NCI-H1694 treated with DMSO at 0.1 percent for 48 hours (cell line): ENCODE data around the gene HSPB9.
"Not testable (repeated sequence)": the region's sequence is repeated elsewhere in the genome, so short reads cannot be mapped to it uniquely, and the experiment has no call there.

Experiments used
- DNase-seq: peaks from one replicate; lab custom pipeline; 2025; lab: John Stamatoyannopoulos, UW

HSPB9 gene

DNA sequence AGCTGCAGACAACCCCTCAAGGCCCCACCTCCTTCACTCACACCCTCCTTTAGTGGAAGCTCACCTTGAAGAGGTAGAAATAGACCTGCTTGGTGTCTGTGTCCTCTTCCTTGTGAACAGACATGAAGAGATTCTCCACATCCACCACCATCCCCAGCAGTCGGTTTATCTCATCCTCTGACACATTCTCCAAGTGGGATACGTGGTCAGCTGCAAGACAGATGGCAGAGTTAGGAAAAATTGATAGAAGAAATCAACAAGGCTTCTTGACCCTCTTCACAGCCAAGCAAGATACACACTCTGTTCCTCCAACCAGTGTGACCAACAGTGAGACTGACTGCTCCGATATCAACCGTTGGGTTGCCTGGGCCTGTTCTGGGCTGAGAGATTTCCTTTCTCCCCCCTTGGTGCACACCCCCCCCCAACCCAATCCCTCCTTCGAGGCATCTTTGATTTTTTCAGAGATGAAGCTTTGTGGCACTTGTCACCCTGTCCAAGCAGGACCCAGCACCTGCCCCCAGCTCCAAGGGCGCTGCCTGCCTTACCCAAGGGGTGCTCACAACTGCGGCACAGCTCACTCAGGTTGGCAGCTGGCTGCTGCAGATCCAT is 2.3 kb upstream of the HSPB9 start:
- DNase-seq = no peak

DNA sequence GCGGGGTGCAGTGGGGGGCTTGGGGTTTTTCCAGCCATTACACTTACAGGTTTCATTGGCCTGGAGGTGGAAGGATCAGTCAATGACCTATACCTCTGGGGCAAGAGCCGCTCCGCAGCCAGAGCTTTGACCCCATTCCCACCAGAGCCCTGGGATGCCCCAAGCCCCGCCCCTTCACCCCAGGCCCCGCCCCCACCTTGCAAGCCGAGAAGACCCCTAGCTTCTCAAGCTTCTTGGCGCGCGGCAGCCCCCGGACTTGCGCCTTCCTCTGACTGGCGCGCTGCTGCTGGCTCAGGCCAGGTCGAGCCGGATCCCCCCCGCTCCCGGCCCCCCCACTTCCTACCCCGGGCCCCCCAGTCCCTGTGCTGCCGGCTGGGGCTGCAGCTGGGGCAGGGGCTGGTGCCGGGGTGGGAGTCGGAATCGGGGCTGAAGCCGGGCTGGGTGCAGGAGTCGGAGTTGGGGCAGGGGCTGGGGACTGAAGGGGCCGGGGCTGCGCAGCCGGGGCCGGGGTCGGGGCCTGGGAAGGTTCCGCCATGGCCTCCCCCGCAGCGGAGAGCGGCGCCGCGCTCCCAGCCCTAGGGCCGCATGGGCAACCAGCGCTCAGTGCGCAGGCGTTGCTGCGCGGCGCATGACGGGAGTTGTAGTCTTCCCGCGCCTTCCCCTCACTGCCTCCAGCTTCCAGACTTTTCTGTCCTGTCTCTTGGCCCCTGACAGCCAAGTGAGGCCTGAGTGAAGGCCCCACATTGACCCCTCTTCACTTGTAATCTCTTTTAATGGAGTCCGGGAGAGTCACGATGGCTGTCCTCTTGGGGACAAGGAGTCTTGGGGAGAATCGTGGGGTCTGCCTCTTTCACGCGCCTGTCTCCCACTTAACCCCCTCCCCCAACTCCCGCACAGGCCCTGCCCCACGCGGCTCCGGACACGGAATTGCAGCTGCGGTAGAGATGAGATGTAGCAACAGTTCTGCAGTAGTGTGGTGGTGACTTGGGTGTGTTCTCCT is 1.5 kb upstream of the HSPB9 start, which contains the start of gene KAT2A:
Gene KAT2A, minus strand, starts transcription at position 598 of the 1,000 bp plus-strand sequence. Its CDS starts 63 bp downstream, at position 535.
- DNase-seq = peak; percentile 62

DNA sequence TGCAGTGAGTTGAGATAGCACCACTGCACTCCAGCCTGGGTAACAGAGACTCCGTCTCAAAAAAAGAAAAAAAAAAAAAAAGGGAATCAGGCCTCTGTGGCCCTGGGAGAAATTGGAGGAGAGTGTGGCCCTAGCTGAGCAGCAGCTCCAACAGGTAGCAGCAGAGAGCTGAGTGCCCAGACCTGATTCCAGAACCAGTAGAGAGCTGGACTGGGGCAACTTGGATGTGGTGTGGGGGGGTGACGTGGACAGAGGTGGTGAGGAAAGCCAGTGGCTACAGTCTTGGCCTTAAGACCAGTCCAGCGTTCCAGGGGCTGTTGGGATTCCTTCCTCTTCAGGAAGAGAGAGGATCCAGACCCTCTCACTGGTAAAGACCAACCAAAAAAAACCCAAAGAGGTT is 1.7 kb downstream of the HSPB9 start:
- no peak for DNase-seq

DNA sequence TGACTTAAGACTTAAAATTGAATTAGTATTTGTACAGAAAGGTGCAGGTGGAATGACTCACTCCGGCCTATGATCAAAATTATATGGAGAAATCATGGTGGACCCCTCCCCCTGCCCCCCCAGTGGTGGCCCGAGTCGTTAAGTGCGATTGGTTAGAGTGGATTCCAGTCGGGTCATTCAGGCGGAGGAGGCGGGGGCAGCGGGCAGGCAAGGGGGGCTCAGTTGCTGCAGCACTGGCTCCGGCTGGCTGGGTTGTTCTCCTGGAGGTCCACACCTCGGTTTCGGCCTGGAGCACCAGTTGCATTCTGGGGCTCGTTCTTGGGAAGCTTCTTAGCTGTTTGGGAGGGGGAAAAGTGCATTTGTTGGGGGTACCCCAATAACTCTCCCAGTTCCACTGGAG is 3.0 kb downstream of the HSPB9 start:
- no peak for DNase-seq

DNA sequence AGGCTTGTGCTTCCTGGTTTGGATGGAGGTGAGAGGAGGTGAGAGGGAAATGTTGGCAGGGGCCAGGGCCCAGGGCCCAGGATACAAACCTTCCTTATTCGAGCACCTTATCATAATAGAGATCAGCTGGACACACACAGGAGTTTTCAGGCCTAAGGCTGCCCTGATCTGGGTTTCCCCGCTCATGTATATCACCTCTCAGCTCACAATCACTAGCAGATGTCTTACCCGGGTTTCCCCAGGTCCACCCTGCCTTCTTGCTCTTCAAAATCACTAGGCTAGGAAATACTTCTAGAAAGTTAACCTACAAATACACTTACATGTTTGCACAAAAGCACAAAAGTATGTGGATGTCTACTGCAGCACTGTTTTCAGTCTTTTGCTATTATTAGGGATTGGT is 4.2 kb downstream of the HSPB9 start:
- DNase-seq = no peak

DNA sequence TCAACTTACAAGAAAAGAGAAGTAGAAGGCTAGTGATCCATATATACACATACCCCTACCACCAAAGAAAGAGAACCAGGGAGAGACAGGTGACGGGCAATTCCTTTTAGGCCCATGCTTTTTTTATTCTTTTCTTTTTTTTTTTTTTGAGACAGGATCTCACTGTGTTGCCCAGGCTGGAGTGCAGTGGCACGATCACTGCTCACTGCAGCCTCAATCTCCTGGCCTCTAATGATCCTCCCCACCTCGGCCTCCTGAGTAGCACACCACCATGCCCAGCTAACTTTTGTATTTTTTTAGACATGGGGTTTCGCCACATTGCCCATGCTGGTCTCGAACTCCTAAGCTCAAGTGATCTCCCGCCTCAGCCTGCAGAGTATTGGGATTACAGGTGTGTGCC is 4.8 kb downstream of the HSPB9 start:
- no peak for DNase-seq

DNA sequence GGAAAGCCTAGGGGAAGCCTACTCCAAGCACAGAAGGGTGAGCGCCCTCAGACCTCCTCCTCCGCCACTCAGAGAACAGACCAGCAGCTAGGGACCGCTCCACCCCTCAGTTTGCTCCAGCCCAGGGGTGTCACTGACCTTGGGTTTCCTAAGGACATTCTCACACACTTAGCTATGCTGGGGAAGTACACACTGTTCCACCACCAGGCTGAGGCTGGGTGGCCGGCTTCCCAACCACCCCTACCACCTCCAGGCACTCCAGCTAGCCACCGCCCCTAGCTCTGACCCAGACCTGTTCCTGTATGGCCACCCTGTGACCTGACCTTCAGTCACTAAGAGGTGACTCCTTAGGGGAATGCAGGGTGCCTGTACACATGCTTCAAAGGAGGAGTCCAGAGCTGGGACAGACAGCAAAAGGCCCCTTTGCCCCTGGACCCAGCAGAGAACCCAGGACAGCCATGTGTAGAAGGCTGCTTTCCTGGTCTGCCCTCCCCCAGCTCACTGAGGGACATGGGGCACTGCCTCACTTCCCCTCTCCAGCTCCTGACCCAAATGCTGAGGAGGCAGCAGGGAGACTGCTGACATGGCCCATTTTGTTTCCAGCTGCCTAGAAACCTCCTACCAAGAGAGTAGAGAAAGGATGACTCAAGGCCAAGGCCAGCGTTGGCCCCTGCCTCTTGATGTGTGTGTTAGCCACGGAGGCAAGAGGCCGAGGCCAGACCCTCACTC is 6.7 kb downstream of the HSPB9 start:
- no peak for DNase-seq

DNA sequence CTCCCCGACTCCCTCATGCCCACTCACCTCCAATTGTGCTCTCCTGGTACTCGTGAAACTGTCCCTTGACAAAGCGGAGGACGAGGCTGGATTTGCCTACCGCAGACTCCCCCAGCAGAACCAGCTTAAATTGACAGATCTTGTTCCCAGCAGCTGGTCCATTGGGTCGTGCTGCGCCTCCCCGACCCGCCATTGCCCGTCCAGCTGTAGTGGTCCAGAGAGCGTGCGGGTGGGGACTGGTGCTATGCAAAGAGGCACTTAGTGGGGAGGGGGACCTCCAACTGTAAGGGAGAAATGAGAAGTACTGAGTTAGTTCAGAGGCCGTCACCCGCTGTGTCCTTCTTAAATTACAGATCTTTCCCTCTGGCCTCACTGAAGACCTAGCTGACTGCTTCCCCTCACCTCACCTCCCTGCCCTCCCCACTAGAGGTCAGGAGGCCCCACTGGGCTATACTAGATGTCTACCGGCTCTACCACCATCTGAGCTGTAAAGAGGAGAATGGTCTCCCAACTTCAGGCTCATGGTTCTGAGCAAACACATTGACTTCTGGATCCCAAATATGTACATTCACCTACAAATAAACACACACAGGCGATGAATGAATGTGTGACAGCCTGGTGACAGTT is 7.8 kb downstream of the HSPB9 start:
- DNase-seq = no peak

DNA sequence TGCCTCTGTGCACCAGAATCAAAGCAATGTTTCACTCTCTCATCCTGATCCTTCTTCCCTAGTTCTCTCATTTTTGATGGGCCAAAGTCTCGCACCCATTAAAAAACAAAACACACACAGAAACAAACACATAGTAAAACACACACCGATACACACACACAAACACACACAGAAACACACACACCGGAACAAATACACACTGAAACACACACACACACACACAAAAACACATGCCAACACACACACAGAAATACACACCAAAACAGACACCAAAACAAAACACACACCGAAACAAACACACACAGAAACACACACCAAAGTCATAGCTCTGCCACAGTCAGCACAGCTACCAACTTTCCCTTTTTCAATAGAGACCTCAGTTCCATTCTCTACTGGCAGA is 8.6 kb downstream of the HSPB9 start:
- DNase-seq = no peak

DNA sequence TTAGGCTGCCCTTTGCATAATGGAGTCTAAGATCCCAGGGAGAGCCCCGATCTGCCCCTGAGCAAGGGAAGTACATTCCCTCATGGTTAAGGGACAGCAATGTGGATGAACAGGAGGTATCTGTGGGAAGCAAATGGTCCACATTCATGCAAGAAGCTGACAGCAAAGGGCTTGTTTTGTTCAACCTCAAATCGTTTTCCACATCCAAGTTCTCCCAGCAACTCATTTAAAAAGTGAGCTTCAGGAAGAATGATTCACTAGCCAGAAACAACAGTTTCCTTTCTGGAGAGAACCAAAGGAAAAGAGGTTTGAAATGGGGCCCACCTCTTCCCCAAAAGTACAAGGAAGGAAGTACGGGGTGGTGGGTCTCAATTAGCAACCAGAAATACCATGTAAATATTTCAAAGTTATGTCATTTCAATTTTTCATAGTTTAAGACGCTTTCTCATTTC is 9.4 kb downstream of the HSPB9 start:
- no peak for DNase-seq

DNA sequence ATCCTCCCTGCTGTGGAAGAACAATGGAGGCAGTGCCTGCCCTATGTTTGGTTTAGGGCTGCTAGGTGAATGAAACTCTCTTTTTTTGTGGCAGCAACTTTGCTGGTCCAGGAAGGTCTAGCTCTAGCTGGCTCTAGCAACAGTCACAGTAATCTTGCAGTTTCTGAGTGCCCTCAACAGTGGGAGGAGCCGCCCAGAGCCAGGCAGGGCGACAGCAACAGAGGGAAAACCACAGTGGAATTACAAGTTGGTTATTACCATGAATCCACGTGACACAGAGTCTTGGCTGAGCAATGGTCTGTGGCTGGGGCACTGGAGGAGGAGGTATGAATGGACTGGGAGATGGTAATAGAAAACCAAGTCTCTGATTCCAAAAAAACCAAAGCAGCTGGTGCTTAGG is 10.3 kb downstream of the HSPB9 start:
- DNase-seq = no peak

DNA sequence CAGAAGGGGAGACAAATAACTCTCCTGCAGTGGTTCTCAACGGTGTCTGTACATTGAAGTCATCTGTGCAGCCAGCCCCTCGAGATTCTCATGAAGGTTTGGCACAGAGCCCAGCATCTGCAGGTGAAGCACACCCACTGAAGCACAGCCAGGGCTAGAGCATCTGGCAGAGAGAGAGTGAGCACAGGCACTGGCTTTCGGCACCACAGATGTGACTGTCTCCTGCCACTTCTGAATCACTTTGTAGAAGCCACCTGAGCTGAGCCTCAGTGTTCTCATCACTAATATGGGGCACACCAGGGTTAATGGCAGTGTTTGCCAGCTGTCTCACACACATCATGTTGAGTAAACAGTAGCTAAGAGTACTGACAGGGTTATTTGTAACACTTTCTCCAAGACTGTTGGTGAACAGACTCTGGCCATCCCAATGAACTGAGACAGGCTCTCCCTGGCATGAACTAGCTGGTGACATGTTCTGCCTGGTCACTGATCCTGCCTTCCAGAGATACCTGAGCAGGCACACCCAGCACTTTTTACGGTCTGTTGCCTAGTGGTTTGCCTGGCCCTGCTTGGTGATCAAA is 10.9 kb downstream of the HSPB9 start:
- peak; percentile 37 for DNase-seq

DNA sequence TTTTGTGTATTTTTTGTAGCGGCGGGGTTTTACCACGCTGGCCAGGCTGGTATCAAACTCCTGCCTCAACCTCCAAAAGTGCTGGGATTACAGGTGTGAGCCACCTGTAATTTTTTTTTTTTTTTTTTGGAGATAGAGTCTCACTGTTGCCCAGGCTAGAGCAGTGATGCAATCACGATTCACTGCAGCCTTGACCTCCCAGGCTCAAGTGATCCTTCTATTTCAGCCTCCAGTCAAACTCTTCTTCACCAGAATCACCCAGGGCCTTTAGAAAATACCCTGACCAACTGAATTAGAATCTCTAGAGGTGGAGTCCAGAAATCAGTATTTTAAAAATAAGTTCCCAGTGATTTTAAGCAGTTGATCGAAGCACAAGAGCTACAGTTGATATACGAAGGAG is 12.5 kb downstream of the HSPB9 start:
- no peak for DNase-seq

DNA sequence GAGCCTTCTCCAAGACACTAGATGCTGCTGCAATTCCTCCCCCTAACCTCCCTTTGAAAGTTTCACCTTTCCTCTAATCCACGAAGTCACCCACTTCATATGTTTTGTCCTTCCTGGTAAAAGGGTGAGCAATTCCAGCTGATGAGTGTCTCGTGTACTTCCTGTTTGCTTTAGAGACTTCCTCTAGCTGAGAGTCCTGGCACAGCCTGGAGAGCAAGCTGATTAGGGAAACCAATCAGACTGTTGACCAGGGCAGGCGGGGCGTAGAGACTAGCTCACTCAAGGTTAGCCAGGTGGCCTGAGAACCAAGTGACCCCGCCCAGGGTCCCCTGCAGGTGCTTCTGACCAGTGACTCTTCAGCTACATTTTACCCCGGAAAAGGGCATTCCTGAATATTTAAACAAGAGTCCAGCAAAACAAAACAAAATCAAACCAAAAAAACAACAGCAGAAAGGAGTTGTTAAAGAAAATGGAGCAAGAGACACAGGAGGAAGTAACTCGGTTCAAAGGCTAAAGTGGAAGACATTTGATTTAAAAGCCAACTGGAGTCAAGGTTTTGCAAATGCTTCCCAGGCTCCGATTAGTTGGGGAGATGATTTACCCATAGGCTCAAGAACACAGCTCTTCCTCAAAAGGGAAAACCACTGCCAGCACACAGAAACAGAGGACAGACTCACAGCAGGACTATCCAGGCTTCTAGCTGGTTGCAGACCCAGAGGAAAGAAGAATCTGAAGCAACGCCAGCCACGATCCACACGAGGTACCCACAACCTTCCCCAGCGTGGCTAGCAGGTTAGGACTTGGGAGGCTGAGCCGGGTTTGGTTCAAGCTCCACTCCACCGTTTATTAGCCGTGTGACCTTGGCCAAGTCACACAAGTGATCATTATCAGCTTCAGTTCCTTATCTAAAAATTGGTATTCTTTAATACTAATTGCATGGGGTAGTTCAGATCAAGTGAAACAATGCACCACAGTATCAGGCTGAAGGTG is 13.4 kb downstream of the HSPB9 start:
- no peak for DNase-seq

DNA sequence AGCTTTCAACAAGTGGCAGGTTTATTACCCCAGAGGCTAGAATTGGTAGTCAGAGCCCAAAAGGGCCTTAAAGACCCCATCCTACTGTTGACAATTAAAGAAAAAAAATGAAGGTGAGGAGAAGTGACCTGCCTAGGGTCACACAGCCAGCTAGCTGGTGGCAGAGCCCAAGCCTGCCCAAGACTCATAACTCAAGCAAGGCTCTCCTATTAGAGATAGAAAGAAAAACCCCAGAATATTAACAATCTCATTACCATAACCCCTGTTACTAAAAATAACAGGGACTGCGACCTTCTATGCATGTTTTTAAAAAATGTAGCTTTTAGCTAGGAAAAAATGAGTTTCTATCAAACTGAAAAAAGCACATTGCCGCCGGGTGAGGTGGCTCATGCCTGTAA is 14.0 kb downstream of the HSPB9 start:
- no peak for DNase-seq

DNA sequence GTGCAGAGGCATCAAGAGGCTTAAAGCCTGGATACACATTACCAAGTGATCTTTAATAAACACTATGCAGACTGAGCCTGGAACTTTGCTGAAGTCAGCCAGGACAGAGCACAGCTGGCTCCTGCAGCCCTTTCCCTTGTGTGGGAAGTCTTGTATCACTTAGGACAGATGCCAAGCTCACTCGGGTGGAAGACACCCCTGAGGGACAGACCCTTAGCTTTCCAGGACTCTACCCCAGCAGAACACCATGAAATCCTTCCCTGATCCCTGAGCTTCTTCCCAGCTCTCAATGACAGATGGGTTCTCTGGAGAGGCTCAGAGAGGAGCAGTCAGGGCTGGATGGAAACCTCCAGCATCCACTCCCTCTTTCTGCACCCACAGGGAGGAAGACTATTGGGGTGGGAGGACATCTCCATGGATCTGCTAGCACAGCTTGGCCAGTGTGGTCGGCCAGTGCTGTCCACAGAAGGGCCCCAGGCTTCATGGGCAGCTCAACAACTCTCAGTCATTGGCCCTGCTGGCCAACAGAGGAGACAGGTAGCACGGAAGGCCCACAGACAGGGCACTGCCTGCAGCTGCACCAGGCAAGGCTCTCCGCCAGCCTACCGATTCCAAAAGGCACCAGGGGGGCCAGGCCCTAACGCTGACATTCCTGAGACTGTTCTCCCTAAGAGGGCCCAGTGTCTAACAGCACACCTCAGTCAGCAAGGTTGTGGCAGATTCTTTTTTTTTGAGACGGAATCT is 16.3 kb downstream of the HSPB9 start:
- DNase-seq = no peak

DNA sequence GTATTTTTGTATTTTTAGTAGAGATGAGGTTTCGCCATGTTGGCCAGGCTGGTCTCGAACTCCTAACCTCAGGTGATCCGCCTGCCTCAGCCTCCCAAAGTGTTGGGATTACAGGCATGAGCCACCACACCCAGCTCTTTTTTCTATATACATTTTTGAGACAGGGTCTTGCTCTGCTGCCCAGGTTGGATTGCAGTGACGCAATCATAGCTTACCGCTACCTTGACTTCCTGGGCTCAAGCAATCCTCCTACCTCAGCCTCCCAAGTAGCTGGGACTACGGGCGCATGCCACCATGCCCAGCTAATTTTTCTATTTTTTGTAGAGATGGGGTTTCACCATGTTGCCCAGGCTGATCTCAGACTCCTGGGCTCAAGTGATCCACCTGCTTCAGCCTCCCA is 18.1 kb downstream of the HSPB9 start:
- not testable (repeated sequence) for DNase-seq

DNA sequence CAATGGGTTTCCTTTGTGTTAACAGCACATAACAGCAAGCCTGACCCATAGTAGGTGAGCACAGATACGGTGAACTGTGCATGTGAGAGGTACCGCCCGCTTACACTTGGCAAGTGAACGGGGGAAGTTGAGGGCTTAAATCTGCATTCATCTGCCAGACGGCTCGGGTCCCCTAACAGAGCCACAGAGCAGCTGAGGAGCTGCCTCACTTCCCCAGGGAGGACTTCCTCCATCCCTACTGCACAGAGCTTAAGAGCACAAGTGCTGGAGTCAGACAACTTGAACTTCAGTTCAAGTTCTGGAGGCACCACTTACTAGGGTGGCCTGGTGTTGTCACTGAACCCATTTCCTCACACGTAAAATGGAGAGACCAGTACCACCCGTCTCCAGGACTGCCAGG is 18.8 kb downstream of the HSPB9 start:
- no peak for DNase-seq

DNA sequence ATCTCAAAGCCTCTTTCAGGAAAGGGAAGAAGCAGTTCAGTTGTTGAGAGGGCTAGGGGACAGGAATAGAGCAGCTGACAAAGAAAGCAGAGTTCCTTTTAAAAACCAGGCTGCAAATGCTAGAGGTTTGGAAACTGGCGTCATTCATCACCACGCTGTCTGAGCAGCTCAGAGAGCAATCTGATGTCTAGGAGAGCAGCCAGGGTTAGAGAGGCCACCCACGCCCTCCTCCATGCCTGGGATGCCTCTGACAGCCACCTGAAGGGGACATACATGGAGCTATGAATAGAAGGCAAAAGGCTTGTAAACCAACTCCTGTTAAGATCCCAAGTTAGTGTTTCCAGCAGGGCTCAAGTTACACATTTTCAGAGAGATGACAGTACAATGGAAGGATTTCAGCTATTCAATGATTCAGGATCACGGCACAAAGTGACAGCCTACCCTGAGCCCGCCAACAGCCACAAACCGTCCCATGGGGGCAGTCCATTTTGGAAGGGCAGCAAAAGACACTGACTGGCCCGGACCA is 19.8 kb downstream of the HSPB9 start:
- DNase-seq = no peak
